Measurements from ENCODE around the gene EHMT1.

Gene EHMT1

GRCh38 chr9:137705906-137706305 is 87.1 kb downstream of the EHMT1 start:
- H3K4me1 ChIP-seq (ENCODE audit: insufficient read depth, low read length, severe bottlenecking): peaks cover 18% of the 10 kb centered on the region
- H2AFZ ChIP-seq (ENCODE audit: low read length): no peak overlapping the region
- H4K20me1 ChIP-seq (ENCODE audit: insufficient read depth, low read length): no peaks in the 10 kb centered on the region
- peaks cover 9% of the 10 kb centered on the region for H3K9me3 ChIP-seq (ENCODE audit: low read length)
- H3K79me2 ChIP-seq (ENCODE audit: insufficient read depth, low read length): peaks cover 37% of the 10 kb centered on the region
- TF ChIP-seq, protein P1, sequence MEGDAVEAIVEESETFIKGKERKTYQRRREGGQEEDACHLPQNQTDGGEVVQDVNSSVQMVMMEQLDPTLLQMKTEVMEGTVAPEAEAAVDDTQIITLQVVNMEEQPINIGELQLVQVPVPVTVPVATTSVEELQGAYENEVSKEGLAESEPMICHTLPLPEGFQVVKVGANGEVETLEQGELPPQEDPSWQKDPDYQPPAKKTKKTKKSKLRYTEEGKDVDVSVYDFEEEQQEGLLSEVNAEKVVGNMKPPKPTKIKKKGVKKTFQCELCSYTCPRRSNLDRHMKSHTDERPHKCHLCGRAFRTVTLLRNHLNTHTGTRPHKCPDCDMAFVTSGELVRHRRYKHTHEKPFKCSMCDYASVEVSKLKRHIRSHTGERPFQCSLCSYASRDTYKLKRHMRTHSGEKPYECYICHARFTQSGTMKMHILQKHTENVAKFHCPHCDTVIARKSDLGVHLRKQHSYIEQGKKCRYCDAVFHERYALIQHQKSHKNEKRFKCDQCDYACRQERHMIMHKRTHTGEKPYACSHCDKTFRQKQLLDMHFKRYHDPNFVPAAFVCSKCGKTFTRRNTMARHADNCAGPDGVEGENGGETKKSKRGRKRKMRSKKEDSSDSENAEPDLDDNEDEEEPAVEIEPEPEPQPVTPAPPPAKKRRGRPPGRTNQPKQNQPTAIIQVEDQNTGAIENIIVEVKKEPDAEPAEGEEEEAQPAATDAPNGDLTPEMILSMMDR (IDR thresholded peaks at IDR 0.05; ENCODE audit: low read length): no peak
- TF ChIP-seq EZH2 (IDR thresholded peaks at IDR 0.05; ENCODE audit: borderline replicate concordance, low read length): no peak
- peak overlapping the region; percentile 49 for H3K4me2 ChIP-seq (ENCODE audit: low read length)
- peak overlapping the region; percentile 38; the same call in 1 of the 2 replicates for H3K9ac ChIP-seq (ENCODE audit: low read length)
- H3K9me2 ChIP-seq (ENCODE audit: low read depth, low read length): no peaks in the 10 kb centered on the region
- H3K27ac ChIP-seq (ENCODE audit: low read depth, low read length, poor library complexity, severe bottlenecking): peak overlapping the region; percentile 85
- H3K4me3 ChIP-seq (ENCODE audit: low read depth, low read length, poor library complexity, severe bottlenecking): peak overlapping the region; percentile 14
- no peaks in the 10 kb centered on the region for H3K27me3 ChIP-seq (ENCODE audit: insufficient read depth, low read length)
- H3K36me3 ChIP-seq (ENCODE audit: insufficient read depth, low read length): peaks cover 33% of the 10 kb centered on the region
- H3F3A ChIP-seq (ENCODE audit: insufficient read depth, low read length): no peaks in the 10 kb centered on the region

- Histone ChIP-seq H3K27me3 (ENCODE audit: insufficient read depth, low read length) (no peaks in the 10 kb centered on the region), H4K20me1 (ENCODE audit: insufficient read depth, low read length) (no peaks in the 10 kb centered on the region), H3K27ac (ENCODE audit: low read depth, low read length, poor library complexity, severe bottlenecking) (peak overlapping the region; percentile 57), H3K36me3 (ENCODE audit: insufficient read depth, low read length) (peaks cover 41% of the 10 kb centered on the region), H3K4me2 (ENCODE audit: low read length) (no peak overlapping the region), H3K4me1 (ENCODE audit: insufficient read depth, low read length, severe bottlenecking) (peaks cover 18% of the 10 kb centered on the region), H2AFZ (ENCODE audit: low read length) (no peak overlapping the region), H3F3A (ENCODE audit: insufficient read depth, low read length) (no peaks in the 10 kb centered on the region), H3K9me3 (ENCODE audit: low read length) (peaks cover 6% of the 10 kb centered on the region; the same call in 1 of the 2 replicates), H3K79me2 (ENCODE audit: insufficient read depth, low read length) (peaks cover 37% of the 10 kb centered on the region), H3K4me3 (ENCODE audit: low read depth, low read length, poor library complexity, severe bottlenecking) (no peak overlapping the region), H3K9me2 (ENCODE audit: low read depth, low read length) (no peaks in the 10 kb centered on the region), H3K9ac (ENCODE audit: low read length) (0 out of 2 replicates have a peak overlapping the region, but pooled peaks have one; percentile 13)
- TF ChIP-seq EZH2 (IDR thresholded peaks at IDR 0.05; ENCODE audit: borderline replicate concordance, low read length): no peak
- TF ChIP-seq, protein P1 (IDR thresholded peaks at IDR 0.05; ENCODE audit: low read length): no peak
These were observed 88.6 kb downstream of the EHMT1 start for GRCh38 chr9:137707361-137707760.

- H4K20me1 ChIP-seq (ENCODE audit: insufficient read depth, low read length): no peaks in the 10 kb centered on the region
- no peak overlapping the region for H3K4me2 ChIP-seq (ENCODE audit: low read length)
- no peak overlapping the region for H3K9ac ChIP-seq (ENCODE audit: low read length)
- no peaks in the 10 kb centered on the region for H3K9me2 ChIP-seq (ENCODE audit: low read depth, low read length)
- no peaks in the 10 kb centered on the region for H3K27me3 ChIP-seq (ENCODE audit: insufficient read depth, low read length)
- peaks cover 37% of the 10 kb centered on the region for H3K79me2 ChIP-seq (ENCODE audit: insufficient read depth, low read length)
- no peak overlapping the region for H2AFZ ChIP-seq (ENCODE audit: low read length)
- TF ChIP-seq EZH2 (IDR thresholded peaks at IDR 0.05; ENCODE audit: borderline replicate concordance, low read length): no peak
- TF ChIP-seq, protein P1 (IDR thresholded peaks at IDR 0.05; ENCODE audit: low read length): no peak
- H3K9me3 ChIP-seq (ENCODE audit: low read length): peaks cover under 1% of the 10 kb centered on the region; the same call in 1 of the 2 replicates
- H3F3A ChIP-seq (ENCODE audit: insufficient read depth, low read length): no peaks in the 10 kb centered on the region
- H3K36me3 ChIP-seq (ENCODE audit: insufficient read depth, low read length): peaks cover 44% of the 10 kb centered on the region
- peaks cover 18% of the 10 kb centered on the region for H3K4me1 ChIP-seq (ENCODE audit: insufficient read depth, low read length, severe bottlenecking)
- H3K4me3 ChIP-seq (ENCODE audit: low read depth, low read length, poor library complexity, severe bottlenecking): no peak overlapping the region
- H3K27ac ChIP-seq (ENCODE audit: low read depth, low read length, poor library complexity, severe bottlenecking): no peak overlapping the region
These were observed 89.9 kb downstream of the EHMT1 start for GRCh38 chr9:137708590-137709284.

Measured in OCI-LY1 (cell line).